ENCODE data around the gene FREM3.

GRCh38 chr4:143585548-143585947 is 114.9 kb downstream of the FREM3 start:
- TF ChIP-seq CTCF (IDR thresholded peaks at IDR 0.05) (no peak), POLR2A (IDR thresholded peaks at IDR 0.05) (no peak)

All from transverse colon (tissue), 3 donors.